HG02571 (cell line): ENCODE data around the gene ASB8.

ENCODE experiments used
- ATAC-seq: cut with Tn5 transposase; IDR thresholded peaks from one replicate; pipeline ENCODE4 v1.9.1; 2021; ENCODE audit warnings: mild to moderate bottlenecking, moderate library complexity; ENCODE audit not compliant: unreplicated experiment

The ASB8 gene, protein sequence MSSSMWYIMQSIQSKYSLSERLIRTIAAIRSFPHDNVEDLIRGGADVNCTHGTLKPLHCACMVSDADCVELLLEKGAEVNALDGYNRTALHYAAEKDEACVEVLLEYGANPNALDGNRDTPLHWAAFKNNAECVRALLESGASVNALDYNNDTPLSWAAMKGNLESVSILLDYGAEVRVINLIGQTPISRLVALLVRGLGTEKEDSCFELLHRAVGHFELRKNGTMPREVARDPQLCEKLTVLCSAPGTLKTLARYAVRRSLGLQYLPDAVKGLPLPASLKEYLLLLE

DNA sequence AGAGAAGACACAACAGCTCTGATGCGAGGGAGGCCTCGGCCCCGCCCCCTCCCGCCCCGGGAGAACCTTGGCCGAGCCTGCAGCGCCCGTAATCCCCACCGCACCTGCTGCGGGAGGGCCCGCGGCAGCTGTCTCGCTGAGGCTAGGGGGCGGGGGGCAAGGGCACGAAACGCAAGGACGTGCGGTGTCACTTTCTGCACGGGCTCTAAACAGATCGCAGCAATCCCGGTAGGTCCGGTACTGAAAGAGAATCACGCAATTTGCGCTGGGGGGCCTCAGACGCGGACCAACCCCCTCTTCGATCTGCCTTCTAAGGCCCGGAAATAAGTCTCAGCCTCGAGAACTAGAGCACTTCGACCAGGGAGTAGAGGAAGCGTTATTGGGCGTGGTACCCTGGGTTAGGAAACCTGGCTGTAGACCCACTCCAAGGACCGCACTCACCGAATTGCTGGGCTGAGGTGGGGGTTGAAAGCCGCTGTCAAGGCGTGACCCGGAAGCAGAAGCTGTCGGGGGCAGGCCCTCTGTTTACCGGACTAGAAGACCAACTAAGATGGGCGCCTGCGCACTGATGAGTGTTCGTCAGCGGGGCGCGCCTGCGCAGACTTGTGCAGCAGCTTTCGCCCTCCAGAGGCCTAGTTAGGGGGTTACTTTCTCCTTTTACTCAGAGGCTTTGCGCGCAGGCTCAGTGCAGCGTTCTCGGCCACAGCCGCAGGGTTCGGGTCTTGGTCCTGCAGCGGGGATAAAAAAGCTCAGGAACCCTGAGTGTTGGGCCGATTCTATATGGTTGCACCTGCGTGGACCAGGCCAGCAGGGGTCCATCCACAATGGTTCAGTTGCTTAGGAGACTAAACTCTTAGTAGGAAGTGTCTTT, at the start of gene ASB8:
ASB8 (minus strand) TSS at position 498 of the 871 bp plus-strand sequence. CDS start 4,019 bp downstream, outside the sequence.
- ATAC-seq: peak; percentile 88

- no peak for ATAC-seq
Measured at GRCh38 chr12:48203192-48203591, 45.9 kb upstream of the ASB8 start, which contains the start of gene OR10AD1. Gene OR10AD1 (minus strand): TSS chr12:48203292. CDS start chr12:48203292, 0 bp downstream.

DNA sequence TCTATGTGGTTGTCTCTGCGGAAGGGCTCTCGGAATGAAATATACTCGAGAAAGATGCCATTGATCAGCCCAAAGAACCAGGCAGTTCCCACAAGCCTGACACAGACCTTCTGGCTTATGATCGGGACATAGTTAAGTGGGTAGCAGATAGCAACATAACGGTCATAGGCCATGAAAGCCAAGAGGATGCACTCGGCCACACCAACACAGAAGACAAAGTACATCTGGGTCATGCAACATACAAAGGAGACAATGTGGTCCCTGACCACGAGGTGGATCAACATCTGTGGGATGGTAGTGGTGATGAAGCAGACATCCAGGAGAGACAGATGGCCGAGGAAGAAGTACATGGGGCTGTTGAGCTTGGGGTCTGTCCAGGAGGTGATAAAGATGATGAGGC, 45.5 kb upstream of the ASB8 start:
- no peak for ATAC-seq

DNA sequence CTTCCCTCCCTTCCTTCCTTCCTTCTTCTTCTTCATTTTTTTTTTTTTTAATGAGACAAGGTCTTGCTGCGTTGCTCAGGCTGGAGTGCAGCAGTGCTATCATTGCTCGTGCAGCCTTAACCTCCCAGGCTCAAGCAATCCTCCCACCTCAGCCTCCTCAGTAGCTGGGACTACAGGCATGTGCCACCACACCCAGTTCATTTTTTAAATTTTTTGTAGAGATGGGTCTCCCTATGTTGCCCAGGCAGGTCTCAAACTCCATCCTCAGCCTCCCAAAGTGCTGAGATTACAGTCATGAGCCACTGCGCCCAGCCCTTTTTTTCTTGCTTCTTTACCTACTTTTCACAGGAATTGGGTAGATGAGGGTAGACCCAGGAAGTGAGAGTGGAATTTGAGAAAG, 44.2 kb upstream of the ASB8 start:
- no peak for ATAC-seq

DNA sequence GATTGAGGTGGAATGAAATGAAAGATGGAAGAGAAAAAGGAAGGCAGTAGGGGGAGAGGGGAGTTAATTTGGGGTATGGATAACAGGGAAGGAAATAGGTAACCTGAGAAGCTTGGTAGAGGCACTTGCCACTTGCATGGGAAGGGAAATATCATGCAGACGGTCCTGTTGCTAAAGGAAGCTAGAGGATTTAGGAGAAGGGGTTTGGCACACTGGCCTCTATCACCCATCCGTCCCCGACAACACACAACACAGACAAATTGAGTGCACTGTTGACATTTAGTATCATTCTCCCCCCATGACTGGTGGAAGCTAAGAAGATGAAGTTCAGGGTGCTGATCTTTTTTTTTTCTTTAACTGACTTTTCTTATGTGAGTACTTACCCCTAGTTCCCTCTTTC, 43.8 kb upstream of the ASB8 start:
- no peak for ATAC-seq

GRCh38 chr12:48199774-48200221, 42.5 kb upstream of the ASB8 start:
- no peak for ATAC-seq

DNA sequence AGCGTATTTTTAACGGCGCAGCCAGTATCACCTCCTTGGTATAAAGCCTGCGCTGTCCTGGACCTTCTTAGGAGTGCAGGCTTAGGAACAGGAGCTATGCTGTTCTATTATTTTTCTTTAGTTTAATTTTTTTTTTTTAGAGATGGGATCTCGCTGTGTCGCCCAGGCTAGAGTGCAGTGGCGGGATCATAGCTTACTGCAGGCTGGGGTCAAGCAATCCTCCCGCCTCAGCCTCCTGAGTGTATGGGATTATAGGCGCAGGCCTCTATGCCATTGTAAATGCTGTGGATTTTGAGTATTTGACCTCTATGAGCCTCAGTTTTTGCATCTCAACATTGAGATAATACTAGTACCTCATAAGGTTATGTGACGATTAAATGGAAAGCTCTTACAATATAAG, 41.7 kb upstream of the ASB8 start:
- no peak for ATAC-seq

- peak; percentile 15 for ATAC-seq
Measured at GRCh38 chr12:48198672-48198971, 41.3 kb upstream of the ASB8 start.

DNA sequence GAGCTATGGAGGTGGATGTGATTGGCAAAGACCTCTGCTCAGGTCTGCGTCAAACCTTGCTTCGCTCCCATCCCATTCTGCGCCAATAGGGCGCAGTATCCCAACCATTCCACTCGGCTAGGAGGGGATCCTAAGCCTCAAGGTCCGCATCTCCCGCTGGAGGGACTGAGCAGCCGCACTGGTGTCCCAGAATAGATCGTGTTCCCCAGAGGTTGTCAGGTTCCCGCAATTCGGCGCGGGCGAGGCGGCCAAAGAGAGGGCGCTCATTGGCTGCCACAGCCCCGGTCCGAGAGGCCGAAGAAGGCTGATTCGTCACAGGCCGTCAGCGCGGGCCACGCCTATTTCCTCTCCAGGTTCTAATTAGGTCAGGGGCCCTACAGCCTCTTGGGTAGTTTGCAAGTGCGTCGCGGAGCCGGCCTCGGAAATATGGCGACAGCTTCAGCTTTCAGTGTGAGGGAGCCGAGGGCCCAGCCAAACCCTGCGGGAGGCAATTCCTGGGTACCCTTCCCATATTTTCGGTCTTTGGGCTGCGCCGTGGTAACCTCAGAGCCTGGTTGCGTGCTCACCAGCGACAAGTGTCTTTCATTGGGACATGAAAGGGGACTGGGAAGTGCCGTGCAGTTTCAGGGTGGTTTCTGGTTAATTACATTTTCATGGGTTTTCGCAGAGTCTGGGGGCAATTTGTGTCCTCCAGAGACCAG, 40.8 kb upstream of the ASB8 start:
- ATAC-seq: peak; percentile 100

DNA sequence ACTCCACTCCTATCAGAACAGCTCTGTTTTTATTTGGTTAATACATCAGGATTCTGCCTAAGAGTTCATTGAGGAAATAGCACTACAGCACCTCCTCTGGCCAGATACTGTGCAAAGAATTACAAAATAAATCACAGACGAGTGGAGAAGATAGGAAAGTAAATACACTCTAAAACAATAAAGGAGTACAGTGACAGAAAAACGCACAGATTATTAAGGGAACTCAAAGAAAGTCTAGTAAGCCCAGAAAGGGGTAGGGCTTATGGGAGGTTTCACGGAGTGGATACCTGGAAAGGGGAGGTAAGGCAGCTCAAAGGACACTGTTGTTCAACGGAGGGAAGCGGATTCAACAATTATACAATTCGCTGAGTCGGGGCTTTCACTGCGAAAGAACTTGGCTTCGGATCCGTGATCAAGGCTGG, 40.2 kb upstream of the ASB8 start:
- peak; percentile 13 for ATAC-seq

DNA sequence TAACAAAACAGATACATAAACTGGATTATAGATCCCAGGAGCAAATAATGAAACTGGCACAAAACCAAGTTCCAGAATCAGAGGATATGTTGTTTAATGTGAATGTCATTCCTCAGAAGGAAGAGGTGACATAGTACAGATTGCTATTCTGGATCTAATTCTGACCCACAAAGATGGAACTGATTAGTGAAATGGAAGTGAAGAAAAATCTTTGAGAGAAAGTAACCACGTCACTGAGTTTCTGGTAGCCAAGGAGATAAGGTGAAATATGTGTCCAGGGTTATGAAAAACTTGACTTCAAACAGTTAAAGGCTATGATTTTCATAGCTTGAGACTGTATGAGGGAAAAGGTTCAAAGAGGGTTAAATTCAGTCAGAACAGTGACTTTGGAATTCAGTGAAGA, 37.5 kb upstream of the ASB8 start:
- ATAC-seq: no peak

DNA sequence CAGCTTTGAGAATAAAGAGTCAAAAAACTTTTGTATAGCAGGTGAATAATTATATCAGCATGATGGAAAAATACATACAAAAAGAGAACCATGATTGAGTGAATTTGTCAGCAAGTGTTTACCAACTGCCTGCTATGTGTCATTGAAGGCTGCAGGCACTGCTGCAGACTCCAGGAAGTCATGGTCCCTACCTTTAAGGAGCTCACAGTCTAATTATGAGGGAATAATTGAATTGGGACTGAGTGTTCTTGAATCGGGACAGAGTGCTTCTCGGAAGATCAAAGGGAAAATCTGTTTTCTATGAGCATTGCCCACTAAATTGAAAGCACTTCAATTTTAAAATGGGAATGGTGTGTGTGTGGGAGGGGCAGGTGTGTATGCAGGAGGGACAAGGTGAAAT, 36.3 kb upstream of the ASB8 start:
- no peak for ATAC-seq

GRCh38 chr12:48192861-48193260, 35.5 kb upstream of the ASB8 start:
- no peak for ATAC-seq

DNA sequence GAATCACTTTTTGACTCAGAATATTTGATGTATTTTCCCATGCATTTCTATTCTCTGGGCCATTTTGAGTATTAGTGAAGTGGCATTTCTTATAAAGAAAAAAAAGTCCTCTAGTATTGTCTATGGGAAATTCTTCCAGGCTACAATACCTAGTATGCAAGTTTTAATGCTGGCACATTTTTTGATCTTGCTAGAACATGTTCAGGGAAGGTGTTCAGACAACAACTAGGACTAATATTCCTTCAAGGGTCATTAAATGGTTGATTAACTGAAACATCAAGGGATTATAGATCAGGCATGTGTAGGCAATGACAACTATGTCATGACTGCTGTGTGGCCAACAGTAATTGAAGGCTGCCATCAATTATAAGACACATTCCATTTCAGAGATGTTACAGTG, 33.8 kb upstream of the ASB8 start:
- ATAC-seq: no peak

DNA sequence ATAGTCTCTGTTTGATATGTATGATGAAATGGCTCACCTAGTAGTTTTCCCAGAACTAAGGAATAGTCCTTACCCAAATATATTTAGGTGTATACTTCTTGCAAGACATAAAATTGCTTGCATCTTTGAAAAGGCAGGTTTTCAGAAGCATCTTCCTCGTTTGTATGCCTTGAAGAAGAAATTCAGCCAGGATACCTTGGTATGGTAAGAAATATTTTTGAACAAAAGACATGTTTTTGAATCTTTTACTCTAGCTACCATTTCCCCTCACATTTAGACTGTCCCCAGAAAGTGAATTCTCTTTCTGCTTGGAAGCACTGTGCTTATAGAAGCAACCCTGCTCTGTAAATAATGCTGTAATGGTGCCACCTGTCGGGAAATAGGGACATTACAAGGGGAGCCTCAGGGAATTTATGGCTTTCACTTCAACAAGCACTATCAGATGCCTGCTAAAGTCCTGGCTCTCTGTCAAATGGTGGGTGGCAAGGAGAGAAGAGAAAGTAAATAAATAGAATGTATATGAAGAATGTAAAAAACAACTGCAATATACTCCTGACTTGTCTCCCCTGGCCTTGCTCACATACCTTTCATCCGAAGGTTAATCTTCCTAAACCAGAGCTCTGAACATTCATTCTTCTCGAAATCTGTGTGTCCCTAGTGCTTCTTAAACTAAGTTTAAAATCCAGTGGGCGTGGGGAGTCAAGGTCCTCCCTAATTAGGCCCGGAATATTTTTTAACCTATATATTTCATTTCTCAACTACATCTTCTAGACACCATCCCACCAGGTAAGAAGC, 32.2 kb upstream of the ASB8 start:
- no peak for ATAC-seq

- no peak for ATAC-seq
Measured at GRCh38 chr12:48187916-48188695, 30.8 kb upstream of the ASB8 start.

DNA sequence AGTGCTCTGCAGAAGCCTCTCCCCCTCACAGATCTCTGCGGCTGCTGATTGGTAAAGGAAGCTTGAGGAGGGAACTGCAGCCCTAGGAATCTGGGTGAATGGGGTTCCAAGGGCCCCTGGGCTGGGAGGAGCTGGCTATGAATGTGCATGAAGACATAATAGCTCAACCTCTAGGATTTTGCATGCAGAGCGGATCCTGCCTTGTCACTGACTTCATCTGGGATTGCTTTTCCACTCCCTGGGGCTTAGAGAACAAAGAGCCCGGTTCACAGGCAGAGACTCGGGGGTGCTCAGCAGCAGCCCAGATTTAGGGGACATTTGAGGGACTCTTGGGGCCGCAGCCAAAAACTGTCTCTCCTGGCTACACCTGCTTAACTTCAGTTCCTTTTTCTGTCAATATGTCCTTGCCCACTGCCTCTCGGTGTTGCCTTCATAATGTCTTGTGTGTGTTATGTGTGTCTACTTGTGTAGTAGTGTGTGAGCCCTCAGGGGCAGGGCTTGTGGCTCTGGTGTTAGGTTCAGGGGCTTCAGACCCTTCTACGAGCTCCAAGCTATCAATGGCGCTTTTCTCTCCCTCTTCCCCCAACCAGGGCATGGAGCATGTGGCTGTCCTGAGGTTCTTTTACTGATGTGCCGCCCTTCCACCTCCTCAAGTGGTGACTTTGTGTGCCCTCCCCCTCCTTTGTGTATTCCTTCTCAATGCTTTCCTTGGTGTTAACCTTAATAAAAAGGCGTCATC, 28.0 kb upstream of the ASB8 start:
- no peak for ATAC-seq

DNA sequence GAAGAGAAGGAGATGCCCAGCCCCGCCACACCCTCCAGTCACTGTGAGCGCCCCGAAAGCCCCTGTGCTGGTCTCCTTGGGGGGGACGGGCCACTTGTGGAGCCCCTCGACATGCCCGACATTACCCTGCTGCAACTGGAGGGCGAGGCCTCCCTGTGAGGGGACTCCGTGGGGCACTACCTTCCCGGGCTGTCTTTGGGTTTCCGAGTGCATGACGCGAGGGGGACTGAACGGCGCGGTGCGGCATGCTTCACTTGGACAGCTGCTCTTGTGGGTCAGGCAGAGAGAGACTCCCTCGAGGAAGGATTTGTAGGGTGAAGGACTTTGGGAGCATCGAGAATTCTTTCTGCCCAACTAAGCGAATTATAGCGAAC, 27.2 kb upstream of the ASB8 start:
- no peak for ATAC-seq

GRCh38 chr12:48183876-48184548, 26.7 kb upstream of the ASB8 start:
- no peak for ATAC-seq
